Measurements from ENCODE around the gene ATP13A4. TPM values are rescaled to one million over a fixed set of nuclear protein-coding genes. Genes with fewer than 3 reads are reported as not detected.

ATP13A4 gene
- polyA plus RNA-seq, 3 donors: 0.08 to 0.21 (median 0.19) TPM

DNA sequence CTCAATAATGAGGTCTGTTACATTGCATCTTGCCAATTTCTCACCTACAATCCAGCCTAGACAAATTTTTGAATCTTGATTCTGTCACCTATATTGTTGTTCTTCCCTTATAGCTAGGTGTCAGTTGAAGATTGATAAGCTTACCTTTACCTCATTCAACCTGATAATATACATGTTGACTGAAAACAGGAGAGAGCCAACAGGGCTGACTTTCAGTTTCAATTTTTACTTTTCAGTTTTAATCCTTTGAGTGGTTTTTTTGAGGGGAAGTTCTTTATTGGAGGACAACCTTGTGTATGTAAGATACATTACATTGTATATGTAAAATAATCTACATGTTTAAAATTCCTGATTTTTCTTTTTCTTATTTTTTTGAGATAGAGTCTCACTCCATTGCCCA lies 181.9 kb downstream of the ATP13A4 start:
- Histone ChIP-seq H3K4me1 (ENCODE audit: control insufficient read depth in 1 of 2, insufficient read depth in 2 of 2, low read length in 2 of 2) (no peaks in the 10 kb centered on the region), H3K79me2 (ENCODE audit: insufficient read depth, low read length) (no peaks in the 10 kb centered on the region), H4K20me1 (ENCODE audit: insufficient read depth, low read length) (no peaks in the 10 kb centered on the region), H3K9me3 (replicated peaks in 1 of 2; ENCODE audit: control insufficient read depth in 1 of 2, insufficient read depth in 1 of 2, low read length in 2 of 2) (no peaks in the 10 kb centered on the region), H3K4me3 (replicated peaks in 1 of 3; ENCODE audit: low read depth in 2 of 3, low read length in 3 of 3) (no peak overlapping the region), H3K36me3 (replicated peaks in 1 of 2; ENCODE audit: control insufficient read depth in 1 of 2, insufficient read depth in 2 of 2, low read length in 2 of 2) (no peaks in the 10 kb centered on the region), H3K4me2 (replicated peaks; ENCODE audit: extremely low read depth, low read length, poor library complexity, severe bottlenecking) (no peak overlapping the region), H2AFZ (ENCODE audit: insufficient read depth, low read depth, low read length, poor library complexity, severe bottlenecking) (no peak overlapping the region), H3K9ac (ENCODE audit: insufficient read depth, low read length, poor library complexity, severe bottlenecking) (no peak overlapping the region), H3K27ac (ENCODE audit: low read depth in 1 of 2, low read length in 2 of 2) (no peak overlapping the region), H3K27me3 (ENCODE audit: control insufficient read depth in 2 of 2, insufficient read depth in 2 of 2, low read length in 2 of 2) (no peaks in the 10 kb centered on the region)
- no peak for DNase-seq
- H3K4me3 Mint-ChIP-seq: no peak overlapping the region
- H3K27me3 Mint-ChIP-seq (ENCODE audit: low read depth in 3 of 3): no peaks in the 10 kb centered on the region
- peaks cover 0 to 3% (median 0%) of the 10 kb centered on the region in 7 donors for H3K9me3 Mint-ChIP-seq
- H3K27ac Mint-ChIP-seq: no peak overlapping the region
- TF ChIP-seq, protein P1, sequence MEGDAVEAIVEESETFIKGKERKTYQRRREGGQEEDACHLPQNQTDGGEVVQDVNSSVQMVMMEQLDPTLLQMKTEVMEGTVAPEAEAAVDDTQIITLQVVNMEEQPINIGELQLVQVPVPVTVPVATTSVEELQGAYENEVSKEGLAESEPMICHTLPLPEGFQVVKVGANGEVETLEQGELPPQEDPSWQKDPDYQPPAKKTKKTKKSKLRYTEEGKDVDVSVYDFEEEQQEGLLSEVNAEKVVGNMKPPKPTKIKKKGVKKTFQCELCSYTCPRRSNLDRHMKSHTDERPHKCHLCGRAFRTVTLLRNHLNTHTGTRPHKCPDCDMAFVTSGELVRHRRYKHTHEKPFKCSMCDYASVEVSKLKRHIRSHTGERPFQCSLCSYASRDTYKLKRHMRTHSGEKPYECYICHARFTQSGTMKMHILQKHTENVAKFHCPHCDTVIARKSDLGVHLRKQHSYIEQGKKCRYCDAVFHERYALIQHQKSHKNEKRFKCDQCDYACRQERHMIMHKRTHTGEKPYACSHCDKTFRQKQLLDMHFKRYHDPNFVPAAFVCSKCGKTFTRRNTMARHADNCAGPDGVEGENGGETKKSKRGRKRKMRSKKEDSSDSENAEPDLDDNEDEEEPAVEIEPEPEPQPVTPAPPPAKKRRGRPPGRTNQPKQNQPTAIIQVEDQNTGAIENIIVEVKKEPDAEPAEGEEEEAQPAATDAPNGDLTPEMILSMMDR (IDR thresholded peaks at IDR 0.05): no peak
- intact Hi-C loops (cut with micrococcal nuclease): no loop called here
- no peaks in the 10 kb centered on the region for H3K4me1 Mint-ChIP-seq
- H3K36me3 Mint-ChIP-seq: no peaks in the 10 kb centered on the region

- Histone ChIP-seq H3K27ac (ENCODE audit: low read depth in 1 of 2, low read length in 2 of 2) (no peak overlapping the region), H4K20me1 (ENCODE audit: insufficient read depth, low read length) (no peaks in the 10 kb centered on the region), H3K36me3 (replicated peaks in 1 of 2; ENCODE audit: control insufficient read depth in 1 of 2, insufficient read depth in 2 of 2, low read length in 2 of 2) (no peaks in the 10 kb centered on the region), H3K27me3 (ENCODE audit: control insufficient read depth in 2 of 2, insufficient read depth in 2 of 2, low read length in 2 of 2) (no peaks in the 10 kb centered on the region), H2AFZ (ENCODE audit: insufficient read depth, low read depth, low read length, poor library complexity, severe bottlenecking) (no peak overlapping the region), H3K9me3 (replicated peaks in 1 of 2; ENCODE audit: control insufficient read depth in 1 of 2, insufficient read depth in 1 of 2, low read length in 2 of 2) (no peaks in the 10 kb centered on the region), H3K4me3 (replicated peaks in 1 of 3; ENCODE audit: low read depth in 2 of 3, low read length in 3 of 3) (no peak overlapping the region), H3K9ac (ENCODE audit: insufficient read depth, low read length, poor library complexity, severe bottlenecking) (no peak overlapping the region), H3K4me2 (replicated peaks; ENCODE audit: extremely low read depth, low read length, poor library complexity, severe bottlenecking) (no peak overlapping the region), H3K79me2 (ENCODE audit: insufficient read depth, low read length) (no peaks in the 10 kb centered on the region), H3K4me1 (ENCODE audit: control insufficient read depth in 1 of 2, insufficient read depth in 2 of 2, low read length in 2 of 2) (no peaks in the 10 kb centered on the region)
- no peak for DNase-seq
- no CpG with 5 or more reads among the region's 1 CpG for WGBS (ENCODE audit: insufficient coverage)
- H3K27ac Mint-ChIP-seq: no peak overlapping the region
- TF ChIP-seq, protein P1 (IDR thresholded peaks at IDR 0.05): no peak
- H3K9me3 Mint-ChIP-seq: no peaks in the 10 kb centered on the region
- H3K4me3 Mint-ChIP-seq: no peak overlapping the region
- H3K27me3 Mint-ChIP-seq (ENCODE audit: low read depth in 3 of 3): peaks cover 0 to 2% (median 0%) of the 10 kb centered on the region in 3 donors
- no peaks in the 10 kb centered on the region for H3K4me1 Mint-ChIP-seq
- intact Hi-C loops (cut with micrococcal nuclease): no loop called here
- H3K36me3 Mint-ChIP-seq: no peaks in the 10 kb centered on the region
Observed at GRCh38 chr3:193367868-193368267, 186.8 kb downstream of the ATP13A4 start.

Measured in CD14-positive monocyte (primary cell).